Kidney (tissue), 14 donors: ENCODE measurements around the gene PLEKHG3. TPM values are rescaled to one million over a fixed set of nuclear protein-coding genes. Genes with fewer than 3 reads are reported as not detected.
A peak's percentile ranks its signal among the peaks of the same experiment; 100 is the strongest.
"Not testable (repeated sequence)": the region's sequence is repeated elsewhere in the genome, so short reads cannot be mapped to it uniquely, and the experiment has no call there.

ENCODE experiments used
- DNase-seq, 5 donors: peaks; one replicate each; pipeline ENCODE4 v3.0.0-alpha.2; 2013 to 2020
- FAIRE-seq: peaks from 2 replicates; lab custom pipeline; 2012; peaks lifted over from hg19 to GRCh38; lab: Jason Lieb, UNC
- H3K27ac ChIP-seq, 2 donors: one replicate each; pipeline ENCODE4 v1.7.0; 2013; ENCODE audit warnings: low read depth in 2 of 2, low read length in 2 of 2, inconsistent platforms in 1 of 2
- H3K27me3 ChIP-seq: one replicate; pipeline ENCODE4 v1.7.1; 2013; ENCODE audit warnings: low read length, inconsistent platforms; ENCODE audit not compliant: control insufficient read depth, insufficient read depth
- H3K36me3 ChIP-seq, 3 donors: one replicate each; pipeline versions ENCODE4 v1.7.0 to v1.7.1; 2013; ENCODE audit warnings: low read length in 3 of 3, control low read depth in 1 of 3, inconsistent platforms in 1 of 3; ENCODE audit not compliant: insufficient read depth in 3 of 3, control insufficient read depth in 2 of 3
- H3K4me1 ChIP-seq, 3 donors: one replicate each; pipeline versions ENCODE4 v1.7.0 to v1.7.1; 2013; ENCODE audit warnings: low read length in 3 of 3, inconsistent platforms in 1 of 3, low read depth in 1 of 3; ENCODE audit not compliant: control insufficient read depth in 2 of 3, insufficient read depth in 2 of 3
- H3K4me3 ChIP-seq, 3 donors: one replicate each; pipeline versions ENCODE4 v1.7.0 to v1.8.1; 2013; ENCODE audit warnings: low read length in 3 of 3, control low read depth in 1 of 3, inconsistent platforms in 1 of 3
- H3K9ac ChIP-seq, 3 donors: one replicate each; pipeline versions ENCODE4 v1.7.0 to v1.7.1; 2013; ENCODE audit warnings: low read length in 3 of 3, control low read depth in 1 of 3, inconsistent platforms in 1 of 3
- H3K9me3 ChIP-seq, 3 donors: one replicate each; pipeline versions ENCODE4 v1.7.0 to v1.7.1; 2013; ENCODE audit warnings: low read length in 3 of 3, control low read depth in 1 of 3, inconsistent platforms in 1 of 3; ENCODE audit not compliant: control insufficient read depth in 2 of 3, insufficient read depth in 1 of 3
- CTCF ChIP-seq: IDR thresholded peaks from 3 replicates; pipeline ENCODE4 v1.5.1; 2012; ENCODE audit warnings: mild to moderate bottlenecking, moderate library complexity, borderline replicate concordance; ENCODE audit not compliant: insufficient read depth; ENCODE audit errors: extremely low read depth
- intact Hi-C: fragments of 100-400 bp; cut with DNase I; formaldehyde crosslinking; loops from one replicate; pipeline ENCODE4 v1.11.1; 2022
- polyA plus RNA-seq: library from polyadenylated mRNA; stranded (reverse); fragments of 350-450 nt; fragmentation: Illumina TruSeq; extraction: RNeasy Lipid Tissue Mini Kit (QIAGEN cat#74804); gene quantifications from one replicate; pipeline ENCODE4 v1.2.3, GENCODE V29; 2014; ENCODE audit warnings: low read depth, low replicate concordance; ENCODE audit not compliant: insufficient read depth
- total RNA-seq: library from RNA; stranded (reverse); fragmentation: NEBNext Ultra II Directional; extraction: Animal tissue kit (Norgen Biotek cat#: 25700); gene quantifications from one replicate; pipeline ENCODE4 v1.2.1, GENCODE V29; 2021
- donor health status: control.
- donor health status: control.
- donor health status: control.
- donor health status: control.
- donor health status: control.
- donor health status: DM: yes; HTN: yes; CAD: no.
- donor health status: Normal renal cell carcinoma (clear cell type).

Gene PLEKHG3
- total and polyA plus RNA-seq, 2 donors from 2014 or later: 51.9 to 127 TPM

DNA sequence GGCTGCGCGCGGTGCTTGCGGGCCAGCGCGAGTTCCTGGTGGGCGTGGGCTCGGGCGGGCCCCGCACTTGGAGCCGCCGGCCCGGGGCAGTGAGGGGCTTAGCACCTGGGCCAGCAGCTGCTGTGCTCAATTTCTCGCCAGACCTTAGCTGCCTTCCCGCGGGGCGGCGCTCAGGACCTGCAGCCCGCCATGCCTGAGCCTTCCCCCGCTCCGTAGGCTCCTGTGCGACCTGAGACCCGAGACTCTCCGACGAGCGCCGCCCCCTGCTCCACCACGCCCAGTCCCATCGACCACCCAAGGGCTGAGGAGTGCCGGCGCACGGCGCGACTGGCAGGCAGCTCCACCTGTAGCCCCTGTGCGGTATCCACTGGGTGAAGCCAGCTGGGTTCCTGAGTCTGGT lies 46.0 kb upstream of the PLEKHG3 start:
- no peak for FAIRE-seq
- no peak for DNase-seq
- Histone ChIP-seq H3K4me3 (no peak overlapping the region), H3K36me3 (no peaks in the 10 kb centered on the region), H3K27me3 (no peaks in the 10 kb centered on the region), H3K27ac (no peak overlapping the region), H3K4me1 (peaks cover 0 to 3% (median 0%) of the 10 kb centered on the region in 3 donors), H3K9ac (no peak overlapping the region), H3K9me3 (no peaks in the 10 kb centered on the region)
- no peak for TF ChIP-seq CTCF
- intact Hi-C loops: no loop called here

GRCh38 chr14:64658700-64659264 lies 45.4 kb upstream of the PLEKHG3 start:
- FAIRE-seq, H3K27me3 ChIP-seq, H3K36me3 ChIP-seq, H3K27ac ChIP-seq, H3K9ac ChIP-seq, intact Hi-C loops, H3K4me3 ChIP-seq, DNase-seq, H3K4me1 ChIP-seq, H3K9me3 ChIP-seq: not testable (repeated sequence)

DNA sequence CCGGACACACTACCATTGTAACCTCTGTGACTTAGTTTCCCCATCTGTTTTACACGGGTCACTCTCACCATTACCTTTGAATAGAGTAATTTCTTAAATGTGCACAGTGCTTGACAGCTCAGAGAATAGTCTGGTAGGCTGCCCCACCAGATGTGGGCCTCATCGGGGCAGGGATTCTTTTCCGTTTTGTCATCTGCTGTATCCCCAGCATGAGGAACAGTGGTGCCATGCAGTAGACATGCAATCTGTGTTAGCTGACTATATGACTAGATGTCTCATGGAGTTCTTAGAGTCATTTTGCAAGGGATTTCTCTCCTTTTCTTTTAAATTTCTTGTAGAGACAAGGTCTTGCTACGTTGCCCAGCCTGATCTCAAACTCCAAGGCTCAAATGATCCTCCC lies 44.9 kb upstream of the PLEKHG3 start:
- H3K4me1 ChIP-seq: peaks cover 0 to 2% (median 0%) of the 10 kb centered on the region in 3 donors
- no peaks in the 10 kb centered on the region for H3K9me3 ChIP-seq
- no peak overlapping the region for H3K27ac ChIP-seq
- no peak for TF ChIP-seq CTCF
- FAIRE-seq: no peak
- no peak overlapping the region for H3K9ac ChIP-seq
- no peak for DNase-seq
- H3K27me3 ChIP-seq: no peaks in the 10 kb centered on the region
- H3K36me3 ChIP-seq: no peaks in the 10 kb centered on the region
- no peak overlapping the region for H3K4me3 ChIP-seq
- intact Hi-C loops: no loop called here

DNA sequence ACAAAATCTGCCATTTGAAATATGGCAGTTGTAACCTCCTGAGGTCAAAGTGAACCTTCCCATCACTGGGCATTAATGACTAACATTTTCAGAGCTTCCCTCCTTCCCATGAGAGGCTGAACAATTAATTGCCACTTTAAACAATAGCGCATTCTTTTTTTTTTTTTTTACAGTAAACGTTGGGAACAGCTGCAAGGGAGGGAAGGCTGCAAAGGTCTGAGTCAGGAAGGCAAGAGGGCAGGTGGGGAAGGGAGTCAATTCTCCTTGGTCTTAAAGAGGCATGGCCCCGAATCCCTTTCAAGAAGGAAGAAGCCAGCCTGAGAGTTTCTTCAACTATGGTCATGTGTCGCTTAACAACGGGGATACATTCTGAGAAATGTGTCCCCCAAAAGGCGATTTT lies 41.0 kb upstream of the PLEKHG3 start:
- intact Hi-C loops: no loop called here
- H3K4me3 ChIP-seq: no peak overlapping the region
- H3K36me3 ChIP-seq: no peaks in the 10 kb centered on the region
- no peak overlapping the region for H3K9ac ChIP-seq
- no peaks in the 10 kb centered on the region for H3K4me1 ChIP-seq
- H3K27ac ChIP-seq: no peak overlapping the region
- DNase-seq (peak in 1 of 5 donors; percentile 46), FAIRE-seq (no peak)
- H3K9me3 ChIP-seq: no peaks in the 10 kb centered on the region
- H3K27me3 ChIP-seq: no peaks in the 10 kb centered on the region
- TF ChIP-seq CTCF: no peak
